GM12874 (cell line): Measurements from ENCODE around the gene IQGAP3.

ENCODE experiments used
- CTCF ChIP-seq: IDR thresholded peaks from 2 replicates; pipeline ENCODE4 v1.5.1; 2011; ENCODE audit warnings: low read depth, mild to moderate bottlenecking, control low read depth, low read length, moderate library complexity; ENCODE audit not compliant: insufficient read depth

Gene IQGAP3

GRCh38 chr1:156492013-156492590 lies 80.3 kb downstream of the IQGAP3 start:
- no peak for TF ChIP-seq CTCF

- TF ChIP-seq CTCF: no peak
Observed at GRCh38 chr1:156491151-156491949, 81.0 kb downstream of the IQGAP3 start.

GRCh38 chr1:156490401-156491032 lies 81.8 kb downstream of the IQGAP3 start:
- TF ChIP-seq CTCF: no peak; the same call in 1 of the 2 replicates

GRCh38 chr1:156489935-156490293 lies 82.5 kb downstream of the IQGAP3 start:
- no peak for TF ChIP-seq CTCF

- TF ChIP-seq CTCF: no peak
Observed at GRCh38 chr1:156489166-156489934, 83.0 kb downstream of the IQGAP3 start.

- TF ChIP-seq CTCF: no peak
Observed at GRCh38 chr1:156488566-156489165, 83.7 kb downstream of the IQGAP3 start.
